Measurements from ENCODE around the gene CPAMD8. TPM values are rescaled to one million over a fixed set of nuclear protein-coding genes. Genes with fewer than 3 reads are reported as not detected.

Gene CPAMD8
- total RNA-seq, 4 donors from 2014 or later = 13.9 to 116 (median 24.2) TPM

- Histone ChIP-seq H3K27me3 (no peaks in the 10 kb centered on the region), H3K27ac (no peak overlapping the region), H3K36me3 (peaks cover 53 to 82% of the 10 kb centered on the region in 2 donors), H3K4me1 (no peaks in the 10 kb centered on the region), H3K4me3 (replicated peaks in 1 of 3) (no peak overlapping the region), H3K9me3 (no peaks in the 10 kb centered on the region)
- 95 to 99% methylated on average over 4 of the region's 4 CpGs for WGBS, 2 donors
- intact Hi-C loops (cut with DNase I) = no loop called here
- TF ChIP-seq CTCF (IDR thresholded peaks at IDR 0.05) (no peak), POLR2A (IDR thresholded peaks at IDR 0.05) (no peak)
- DNase-seq = no peak
Measured at GRCh38 chr19:16850133-16850532, 176.5 kb downstream of the CPAMD8 start.

- H3K27ac ChIP-seq = no peak overlapping the region
- DNase-seq = no peak
- H3K27me3 ChIP-seq = no peaks in the 10 kb centered on the region
- intact Hi-C loops (cut with DNase I) = no loop called here
- H3K9me3 ChIP-seq = no peaks in the 10 kb centered on the region
- peaks cover 54 to 88% of the 10 kb centered on the region in 2 donors for H3K36me3 ChIP-seq
- H3K4me1 ChIP-seq = no peaks in the 10 kb centered on the region
- H3K4me3 ChIP-seq (replicated peaks in 1 of 3) = no peak overlapping the region
- 94 to 95% methylated on average over 1 of the region's 1 CpG for WGBS, 2 donors
- TF ChIP-seq POLR2A (IDR thresholded peaks at IDR 0.05) = no peak
- no peak for TF ChIP-seq CTCF (IDR thresholded peaks at IDR 0.05)
Measured at GRCh38 chr19:16849168-16849567, 177.4 kb downstream of the CPAMD8 start.

- peaks cover 46 to 87% of the 10 kb centered on the region in 2 donors for H3K36me3 ChIP-seq
- H3K27me3 ChIP-seq = no peaks in the 10 kb centered on the region
- no peaks in the 10 kb centered on the region for H3K9me3 ChIP-seq
- H3K4me3 ChIP-seq (replicated peaks in 1 of 3) = no peak overlapping the region
- 90 to 100% methylated on average over 6 of the region's 6 CpGs for WGBS, 2 donors
- H3K27ac ChIP-seq = no peak overlapping the region
- no peak for DNase-seq
- TF ChIP-seq CTCF (IDR thresholded peaks at IDR 0.05) = no peak
- TF ChIP-seq POLR2A (IDR thresholded peaks at IDR 0.05) = no peak
- H3K4me1 ChIP-seq = no peaks in the 10 kb centered on the region
- intact Hi-C loops (cut with DNase I) = no loop called here
Measured at GRCh38 chr19:16847430-16847829, 179.2 kb downstream of the CPAMD8 start.

- DNase-seq = no peak
- H3K4me3 ChIP-seq (replicated peaks in 1 of 3) = no peak overlapping the region
- 95% methylated on average over 14 of the region's 16 CpGs; no CpG with 5 or more reads in 1 of the 2 donors for WGBS, 2 donors
- intact Hi-C loops (cut with DNase I) = no loop called here
- H3K27me3 ChIP-seq = no peaks in the 10 kb centered on the region
- H3K27ac ChIP-seq = no peak overlapping the region
- no peaks in the 10 kb centered on the region for H3K9me3 ChIP-seq
- peaks cover 46 to 89% of the 10 kb centered on the region in 2 donors for H3K36me3 ChIP-seq
- TF ChIP-seq POLR2A (IDR thresholded peaks at IDR 0.05) = no peak
- TF ChIP-seq CTCF (IDR thresholded peaks at IDR 0.05) = no peak
- H3K4me1 ChIP-seq = no peaks in the 10 kb centered on the region
Measured at GRCh38 chr19:16846901-16847300, 179.7 kb downstream of the CPAMD8 start.

Small RNAs within 50 kb of the gene (small RNA-seq; reads per million reads assigned to genes)
- gene RN7SL823P (not detected), gene RN7SL835P (not detected)

Other genes starting within 250 kb of the CPAMD8 start
- gene SIN3B, start 197.4 kb downstream of the CPAMD8 start, total RNA-seq = 10 to 100 TPM; 33.6 to 65.9 (median 47.6) TPM
- 10 to 100 TPM in 3 of 4 donors, 1 to 10 TPM in 1; 9.9 to 44.2 (median 12.6) TPM for gene F2RL3, start 137.8 kb downstream of the CPAMD8 start, total RNA-seq
- 1 to 10 TPM; 6.4 to 9.1 (median 6.8) TPM for gene HAUS8, start 48.6 kb upstream of the CPAMD8 start, total RNA-seq
- gene MYO9B, start 49.0 kb upstream of the CPAMD8 start, total RNA-seq = 10 to 100 TPM; 33.7 to 52.9 (median 44.6) TPM
- 10 to 100 TPM; 21.4 to 36.0 (median 27.4) TPM for gene USE1, start 188.5 kb upstream of the CPAMD8 start, total RNA-seq
- gene OCEL1, start 199.4 kb upstream of the CPAMD8 start, total RNA-seq = 10 to 100 TPM in 3 of 4 donors, 1 to 10 TPM in 1; 9.7 to 33.5 (median 21.8) TPM
- gene NR2F6, start 219.1 kb upstream of the CPAMD8 start, total RNA-seq = 100 to 1,000 TPM in 2 of 4 donors, 10 to 100 TPM in 2; 66.0 to 117 (median 97.9) TPM
- 10 to 100 TPM in 3 of 4 donors, 1 to 10 TPM in 1; 8.9 to 24.3 (median 11.1) TPM for gene USHBP1, start 237.9 kb upstream of the CPAMD8 start, total RNA-seq
- gene BABAM1, start 240.6 kb upstream of the CPAMD8 start, total RNA-seq = 10 to 100 TPM; 49.6 to 87.5 (median 71.1) TPM